Lower leg skin (tissue), 4 donors: ENCODE data around the gene NVL. TPM values are rescaled to one million over a fixed set of nuclear protein-coding genes. Genes with fewer than 3 reads are reported as not detected.
A peak's percentile ranks its signal among the peaks of the same experiment; 100 is the strongest.

Experiments used
- DNase-seq, 2 donors: peaks; one replicate each; pipeline ENCODE4 v3.0.0-alpha.2; 2019; ENCODE audit warnings: low spot score in 2 of 2
- H3K4me3 ChIP-seq: fragments of 200-600 bp; sonication (generic); 2 replicates; pipeline ENCODE4 v1.5.1; 2017; ENCODE audit warnings: mild to moderate bottlenecking, low read depth; ENCODE audit not compliant: poor library complexity, severe bottlenecking
- CTCF ChIP-seq, 3 donors: fragments of 450-650 bp; IDR thresholded peaks; one replicate each; pipeline ENCODE4 v1.5.1; 2016; ENCODE audit warnings: antibody characterized with exemption in 3 of 3, mild to moderate bottlenecking in 3 of 3, moderate library complexity in 2 of 3
- POLR2A ChIP-seq, 2 donors: fragments of 450-650 bp; IDR thresholded peaks; one replicate each; pipeline ENCODE4 v1.6.1; 2016 to 2017; ENCODE audit warnings: antibody characterized with exemption in 2 of 2, mild to moderate bottlenecking in 1 of 2, moderate library complexity in 1 of 2
- WGBS, 2 donors: methylation state at CpG; one replicate each; pipeline ENCODE4 v1.1.5; 2018; 5-methylcytosine and 5-hydroxymethylcytosine counted together
- intact Hi-C: fragments of 100-400 bp; cut with DNase I; formaldehyde crosslinking; loops from one replicate; pipeline ENCODE4 v1.15.0; 2023; ENCODE audit warnings: low total_unique reads
- total RNA-seq, 4 donors: library from RNA; depleted of rRNA; stranded (reverse); fragments of >200 nt; gene quantifications; one replicate each; pipeline ENCODE4 v1.1.0, GENCODE V29; 2016

The NVL gene
- total RNA-seq, 4 donors from 2014 or later, result 24.4 to 43.1 (median 32.1) TPM

- 45 to 58% methylated on average over 5 of the region's 5 CpGs for WGBS, 2 donors
- DNase-seq, result peak in 1 of 2 donors; percentile 49
- TF ChIP-seq POLR2A (IDR thresholded peaks at IDR 0.05), result no peak
- TF ChIP-seq CTCF (IDR thresholded peaks at IDR 0.05), result no peak
- H3K4me3 ChIP-seq, result no peak overlapping the region
- intact Hi-C loops, result no loop called here
Measured at GRCh38 chr1:224219011-224219611, 110.9 kb downstream of the NVL start.

- WGBS, 2 donors, result 80% methylated on average over 11 of the region's 11 CpGs
- intact Hi-C loops, result no loop called here
- no peak overlapping the region for H3K4me3 ChIP-seq
- TF ChIP-seq POLR2A (IDR thresholded peaks at IDR 0.05), result no peak
- no peak for TF ChIP-seq CTCF (IDR thresholded peaks at IDR 0.05)
- DNase-seq, result no peak
Measured at GRCh38 chr1:224217655-224218623, 112.0 kb downstream of the NVL start.

- 90 to 98% methylated on average over 8 of the region's 8 CpGs for WGBS, 2 donors
- no peak for DNase-seq
- H3K4me3 ChIP-seq, result no peak overlapping the region
- TF ChIP-seq CTCF (IDR thresholded peaks at IDR 0.05) (no peak), POLR2A (IDR thresholded peaks at IDR 0.05) (no peak)
- intact Hi-C loops, result no loop called here
Measured at GRCh38 chr1:224216382-224216781, 113.6 kb downstream of the NVL start.

GRCh38 chr1:224213438-224214119, 116.4 kb downstream of the NVL start:
- peak in 1 of 2 donors; percentile 52 for DNase-seq
- no peak for TF ChIP-seq CTCF (IDR thresholded peaks at IDR 0.05)
- no peak for TF ChIP-seq POLR2A (IDR thresholded peaks at IDR 0.05)
- intact Hi-C loops, result no loop called here
- WGBS, 2 donors, result 51 to 58% methylated on average over 4 of the region's 4 CpGs
- no peak overlapping the region for H3K4me3 ChIP-seq

GRCh38 chr1:224212618-224213061, 117.3 kb downstream of the NVL start:
- no peak overlapping the region for H3K4me3 ChIP-seq
- TF ChIP-seq CTCF (IDR thresholded peaks at IDR 0.05) (no peak), POLR2A (IDR thresholded peaks at IDR 0.05) (no peak)
- intact Hi-C loops, result no loop called here
- DNase-seq, result no peak
- 57 to 63% methylated on average over 13 of the region's 13 CpGs for whole genome bisulfite sequencing, 2 donors
